ENCODE data around the gene WDPCP.

- no peak for TF ChIP-seq CTCF (IDR thresholded peaks at IDR 0.05 in 2 of 3, conservative IDR thresholded peaks at IDR 0.05 in 1 of 3; ENCODE audit: control insufficient read depth in 2 of 3, extremely low read depth in 1 of 3, insufficient read depth in 1 of 3, low read depth in 3 of 3, low read length in 3 of 3)
- TF ChIP-seq, protein P1, sequence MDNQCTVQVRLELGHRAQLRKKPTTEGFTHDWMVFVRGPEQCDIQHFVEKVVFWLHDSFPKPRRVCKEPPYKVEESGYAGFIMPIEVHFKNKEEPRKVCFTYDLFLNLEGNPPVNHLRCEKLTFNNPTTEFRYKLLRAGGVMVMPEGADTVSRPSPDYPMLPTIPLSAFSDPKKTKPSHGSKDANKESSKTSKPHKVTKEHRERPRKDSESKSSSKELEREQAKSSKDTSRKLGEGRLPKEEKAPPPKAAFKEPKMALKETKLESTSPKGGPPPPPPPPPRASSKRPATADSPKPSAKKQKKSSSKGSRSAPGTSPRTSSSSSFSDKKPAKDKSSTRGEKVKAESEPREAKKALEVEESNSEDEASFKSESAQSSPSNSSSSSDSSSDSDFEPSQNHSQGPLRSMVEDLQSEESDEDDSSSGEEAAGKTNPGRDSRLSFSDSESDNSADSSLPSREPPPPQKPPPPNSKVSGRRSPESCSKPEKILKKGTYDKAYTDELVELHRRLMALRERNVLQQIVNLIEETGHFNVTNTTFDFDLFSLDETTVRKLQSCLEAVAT (IDR thresholded peaks at IDR 0.05), result no peak
- no peak for TF ChIP-seq POLR2A (IDR thresholded peaks at IDR 0.05; ENCODE audit: low read depth, low read length)
- TF ChIP-seq, protein P2, sequence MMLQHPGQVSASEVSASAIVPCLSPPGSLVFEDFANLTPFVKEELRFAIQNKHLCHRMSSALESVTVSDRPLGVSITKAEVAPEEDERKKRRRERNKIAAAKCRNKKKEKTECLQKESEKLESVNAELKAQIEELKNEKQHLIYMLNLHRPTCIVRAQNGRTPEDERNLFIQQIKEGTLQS (IDR thresholded peaks at IDR 0.05; ENCODE audit: borderline replicate concordance, extremely low read depth, low read depth, low read length), result no peak
- TF ChIP-seq FOXM1 (IDR thresholded peaks at IDR 0.05; ENCODE audit: low read depth, low read length), result no peak
- no peak for TF ChIP-seq HSF1 (IDR thresholded peaks at IDR 0.05; ENCODE audit: low read depth, low read length)
- TF ChIP-seq SMC3 (IDR thresholded peaks at IDR 0.05; ENCODE audit: borderline replicate concordance, low read length), result no peak
- TF ChIP-seq TBL1XR1 (IDR thresholded peaks at IDR 0.05; ENCODE audit: low read depth, low read length), result no peak
- TF ChIP-seq SIN3A (IDR thresholded peaks at IDR 0.05; ENCODE audit: low read depth, low read length), result no peak
- TF ChIP-seq, protein P3, sequence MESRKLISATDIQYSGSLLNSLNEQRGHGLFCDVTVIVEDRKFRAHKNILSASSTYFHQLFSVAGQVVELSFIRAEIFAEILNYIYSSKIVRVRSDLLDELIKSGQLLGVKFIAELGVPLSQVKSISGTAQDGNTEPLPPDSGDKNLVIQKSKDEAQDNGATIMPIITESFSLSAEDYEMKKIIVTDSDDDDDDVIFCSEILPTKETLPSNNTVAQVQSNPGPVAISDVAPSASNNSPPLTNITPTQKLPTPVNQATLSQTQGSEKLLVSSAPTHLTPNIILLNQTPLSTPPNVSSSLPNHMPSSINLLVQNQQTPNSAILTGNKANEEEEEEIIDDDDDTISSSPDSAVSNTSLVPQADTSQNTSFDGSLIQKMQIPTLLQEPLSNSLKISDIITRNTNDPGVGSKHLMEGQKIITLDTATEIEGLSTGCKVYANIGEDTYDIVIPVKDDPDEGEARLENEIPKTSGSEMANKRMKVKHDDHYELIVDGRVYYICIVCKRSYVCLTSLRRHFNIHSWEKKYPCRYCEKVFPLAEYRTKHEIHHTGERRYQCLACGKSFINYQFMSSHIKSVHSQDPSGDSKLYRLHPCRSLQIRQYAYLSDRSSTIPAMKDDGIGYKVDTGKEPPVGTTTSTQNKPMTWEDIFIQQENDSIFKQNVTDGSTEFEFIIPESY (IDR thresholded peaks at IDR 0.05), result no peak
- no peak for TF ChIP-seq RELA (IDR thresholded peaks at IDR 0.05; ENCODE audit: borderline replicate concordance, partially characterized antibody)
Observed at GRCh38 chr2:63604666-63605065, 16.4 kb upstream of the WDPCP start.
